ENCODE data around the gene CDH24.
A peak's percentile ranks its signal among the peaks of the same experiment; 100 is the strongest.

Gene CDH24

GRCh38 chr14:23043145-23043544 is 14.2 kb downstream of the CDH24 start:
- DNase-seq, result no peak

- DNase-seq, result no peak
Observed at GRCh38 chr14:23042162-23042965, 15.0 kb downstream of the CDH24 start, which contains the start of gene PSMB11. Gene PSMB11, plus strand, starts transcription at chr14:23042212. Its CDS starts 14 bp downstream, at chr14:23042226.

GRCh38 chr14:23041729-23042128 is 15.6 kb downstream of the CDH24 start:
- no peak for DNase-seq

- DNase-seq, result no peak
Observed at GRCh38 chr14:23040100-23040499, 17.2 kb downstream of the CDH24 start.

GRCh38 chr14:23035303-23036144 is 21.8 kb downstream of the CDH24 start:
- DNase-seq, result no peak

- peak; percentile 85 to 86 for DNase-seq
Observed at GRCh38 chr14:23034498-23035302, 22.6 kb downstream of the CDH24 start, which contains the start of gene PSMB5. Gene PSMB5, minus strand, starts transcription at chr14:23034900. Its CDS starts 19 bp downstream, at chr14:23034881.

- DNase-seq, result no peak
Observed at GRCh38 chr14:23033801-23034497, 23.4 kb downstream of the CDH24 start.

- no peak for DNase-seq
Observed at GRCh38 chr14:23033251-23033727, 24.0 kb downstream of the CDH24 start.

GRCh38 chr14:23030936-23031335 is 26.4 kb downstream of the CDH24 start:
- no peak for DNase-seq

- peak; percentile 12 for DNase-seq
Observed at GRCh38 chr14:23028799-23029198, 28.5 kb downstream of the CDH24 start.

GRCh38 chr14:23025151-23025814 is 32.0 kb downstream of the CDH24 start:
- no peak for DNase-seq

- DNase-seq, result no peak
Observed at GRCh38 chr14:23024612-23025075, 32.7 kb downstream of the CDH24 start.

GRCh38 chr14:23023795-23024152 is 33.5 kb downstream of the CDH24 start:
- DNase-seq, result no peak

- DNase-seq, result no peak
Observed at GRCh38 chr14:23023022-23023794, 34.1 kb downstream of the CDH24 start.

GRCh38 chr14:23021889-23022442 is 35.4 kb downstream of the CDH24 start:
- no peak for DNase-seq

GRCh38 chr14:23021434-23021833 is 35.9 kb downstream of the CDH24 start:
- DNase-seq, result no peak

GRCh38 chr14:23020143-23021128 is 36.9 kb downstream of the CDH24 start:
- DNase-seq, result no peak

GRCh38 chr14:23018107-23018506 is 39.2 kb downstream of the CDH24 start:
- no peak for DNase-seq

GRCh38 chr14:23017091-23017490 is 40.2 kb downstream of the CDH24 start:
- DNase-seq, result no peak
